HG03521 (cell line): Measurements from ENCODE around the gene YJEFN3.

ENCODE experiments used
- ATAC-seq: cut with Tn5 transposase; IDR thresholded peaks from one replicate; pipeline ENCODE4 v1.9.1; 2021; ENCODE audit warnings: mild to moderate bottlenecking, moderate library complexity; ENCODE audit not compliant: unreplicated experiment

Gene YJEFN3

GRCh38 chr19:19495614-19496603 is 32.8 kb upstream of the YJEFN3 start:
- no peak for ATAC-seq

GRCh38 chr19:19498255-19498991 is 30.3 kb upstream of the YJEFN3 start:
- ATAC-seq, result no peak

GRCh38 chr19:19499272-19499995 is 29.3 kb upstream of the YJEFN3 start:
- ATAC-seq, result no peak

GRCh38 chr19:19500975-19501644 is 27.6 kb upstream of the YJEFN3 start:
- no peak for ATAC-seq

GRCh38 chr19:19501798-19502197 is 26.9 kb upstream of the YJEFN3 start:
- no peak for ATAC-seq

- ATAC-seq, result no peak
These were observed 26.4 kb upstream of the YJEFN3 start for GRCh38 chr19:19502281-19502680.

GRCh38 chr19:19502808-19503602 is 25.7 kb upstream of the YJEFN3 start:
- ATAC-seq, result no peak

GRCh38 chr19:19504754-19505668 is 23.7 kb upstream of the YJEFN3 start:
- no peak for ATAC-seq

- no peak for ATAC-seq
These were observed 22.9 kb upstream of the YJEFN3 start for GRCh38 chr19:19505669-19506326.

GRCh38 chr19:19506592-19506991 is 22.1 kb upstream of the YJEFN3 start:
- no peak for ATAC-seq

GRCh38 chr19:19507354-19507753 is 21.4 kb upstream of the YJEFN3 start:
- no peak for ATAC-seq

GRCh38 chr19:19508217-19508616 is 20.5 kb upstream of the YJEFN3 start:
- ATAC-seq, result no peak

GRCh38 chr19:19510432-19510831 is 18.3 kb upstream of the YJEFN3 start:
- no peak for ATAC-seq

GRCh38 chr19:19513682-19514081 is 15.0 kb upstream of the YJEFN3 start:
- ATAC-seq, result no peak

- ATAC-seq, result no peak
These were observed 14.5 kb upstream of the YJEFN3 start for GRCh38 chr19:19514215-19514657.

GRCh38 chr19:19514881-19515641 is 13.7 kb upstream of the YJEFN3 start, which contains the start of gene TSSK6:
Gene TSSK6, minus strand, starts transcription at chr19:19515548. Its CDS starts 121 bp downstream, at chr19:19515427.
- no peak for ATAC-seq
